GM19239 (cell line): Measurements from ENCODE around the gene ELANE.
"Not testable (repeated sequence)": the region's sequence is repeated elsewhere in the genome, so short reads cannot be mapped to it uniquely, and the experiment has no call there.

Experiments
- DNase-seq: peaks from one replicate; pipeline ENCODE4 v3.0.0; 2011; ENCODE audit warnings: low spot score; ENCODE audit not compliant: insufficient read length
- FAIRE-seq: peaks from 2 replicates; lab custom pipeline; 2011; peaks lifted over from hg19 to GRCh38; lab: Jason Lieb, UNC

Gene ELANE

DNA sequence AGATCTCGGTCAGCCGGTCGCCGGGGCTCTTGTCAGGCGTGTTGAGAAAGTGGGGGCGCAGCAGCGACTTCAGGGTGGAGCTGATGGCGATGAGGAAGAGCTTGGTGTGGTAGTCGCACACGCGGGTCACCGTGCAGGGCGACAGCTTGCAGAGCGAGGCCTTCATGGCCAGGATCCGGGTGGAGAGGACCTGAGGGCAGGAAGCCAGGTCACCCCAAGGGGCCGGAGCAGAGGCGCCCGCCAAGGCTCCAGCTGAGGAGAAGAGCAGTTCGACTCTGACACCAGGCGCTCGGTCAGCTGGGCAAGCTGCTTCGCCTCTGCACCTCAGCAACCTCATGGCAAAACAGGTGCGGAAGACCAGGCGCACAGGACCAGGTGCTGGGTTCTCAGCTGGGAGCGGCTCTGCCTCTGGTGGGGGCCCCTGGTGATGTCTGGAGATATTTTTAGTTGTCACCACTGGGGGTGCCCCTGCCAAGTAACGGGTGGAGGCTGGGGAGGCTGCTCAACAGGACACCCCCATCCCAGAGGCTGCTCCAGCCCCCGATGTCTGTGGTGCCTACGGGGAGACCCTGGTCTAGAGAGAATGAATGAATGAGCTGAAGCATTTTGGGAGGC lies 23.3 kb downstream of the ELANE start:
- DNase-seq, result no peak
- FAIRE-seq, result no peak

DNA sequence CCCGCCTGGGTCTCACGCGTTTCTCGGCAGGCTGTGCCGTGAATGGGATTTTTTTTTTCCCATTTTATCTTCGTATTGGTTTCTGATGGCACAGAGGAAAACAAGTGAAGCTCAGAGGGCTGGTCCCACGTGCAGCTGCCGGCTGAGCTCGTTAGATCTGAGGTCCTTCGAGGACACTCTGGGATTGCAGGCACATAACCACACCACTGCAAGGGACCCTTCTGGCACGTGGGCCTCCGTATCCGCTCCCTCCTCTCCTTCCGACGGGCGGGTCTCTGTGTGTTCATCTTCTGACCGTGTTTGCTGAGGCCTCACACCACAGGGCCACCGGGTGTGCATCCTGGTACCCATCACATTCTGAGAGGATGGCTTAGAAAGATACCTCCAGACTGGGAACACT lies 24.0 kb downstream of the ELANE start:
- DNase-seq (no peak), FAIRE-seq (no peak)

DNA sequence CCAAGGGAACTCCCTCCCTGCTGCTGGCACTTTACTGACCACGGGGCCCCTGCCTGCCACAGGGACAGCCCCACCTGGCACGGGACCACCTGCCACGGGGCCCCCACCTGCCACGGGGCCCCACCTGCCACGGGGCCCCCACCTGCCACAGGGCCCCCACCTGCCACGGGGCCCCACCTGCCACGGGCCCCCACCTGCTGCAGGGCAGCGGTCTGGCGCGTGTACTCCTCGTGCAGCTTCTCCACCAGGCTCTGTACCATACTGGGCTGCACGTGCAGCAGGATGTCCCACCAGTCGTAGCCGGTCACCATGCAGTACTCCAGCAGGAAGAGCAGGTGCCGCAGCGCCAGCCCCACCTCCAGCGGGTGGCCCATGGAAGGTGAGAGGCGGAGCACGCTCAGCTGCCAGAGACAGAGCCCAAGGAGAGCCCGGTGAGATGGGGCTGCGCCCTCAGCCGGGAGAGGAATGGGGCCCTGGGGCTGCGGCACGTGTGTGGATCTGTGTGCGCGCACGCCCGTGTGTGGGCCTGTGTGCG lies 24.7 kb downstream of the ELANE start:
- no peak for FAIRE-seq
- no peak for DNase-seq

DNA sequence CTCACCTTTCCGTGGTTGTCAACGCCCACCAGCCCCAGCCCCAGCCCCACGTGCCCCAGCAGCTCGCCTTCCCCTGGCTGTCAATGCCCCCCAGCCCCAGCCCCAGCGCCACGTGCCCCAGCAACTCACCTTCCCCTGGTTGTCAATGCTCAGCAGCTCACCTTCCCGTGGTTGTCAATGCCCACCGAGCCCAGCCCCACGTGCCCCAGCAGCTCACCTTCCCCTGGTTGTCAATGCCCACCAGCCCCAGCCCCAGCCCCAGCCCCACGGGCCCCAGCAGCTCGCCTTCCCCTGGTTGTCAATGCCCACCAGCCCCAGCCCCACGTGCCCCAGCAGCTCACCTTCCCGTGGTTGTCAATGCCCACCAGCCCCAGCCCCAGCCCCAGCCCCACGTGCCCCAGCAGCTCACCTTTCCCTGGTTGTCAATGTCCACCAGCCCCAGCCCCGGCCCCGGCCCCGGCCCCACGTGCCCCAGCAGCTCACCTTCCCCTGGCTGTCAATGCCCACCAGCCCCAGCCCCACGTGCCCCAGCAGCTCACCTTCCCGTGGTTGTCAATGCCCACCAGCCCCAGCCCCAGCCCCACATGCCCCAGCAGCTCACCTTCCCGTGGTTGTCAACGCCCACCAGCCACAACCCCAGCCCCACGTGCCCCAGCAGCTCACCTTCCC lies 26.0 kb downstream of the ELANE start:
- FAIRE-seq, result not testable (repeated sequence)

DNA sequence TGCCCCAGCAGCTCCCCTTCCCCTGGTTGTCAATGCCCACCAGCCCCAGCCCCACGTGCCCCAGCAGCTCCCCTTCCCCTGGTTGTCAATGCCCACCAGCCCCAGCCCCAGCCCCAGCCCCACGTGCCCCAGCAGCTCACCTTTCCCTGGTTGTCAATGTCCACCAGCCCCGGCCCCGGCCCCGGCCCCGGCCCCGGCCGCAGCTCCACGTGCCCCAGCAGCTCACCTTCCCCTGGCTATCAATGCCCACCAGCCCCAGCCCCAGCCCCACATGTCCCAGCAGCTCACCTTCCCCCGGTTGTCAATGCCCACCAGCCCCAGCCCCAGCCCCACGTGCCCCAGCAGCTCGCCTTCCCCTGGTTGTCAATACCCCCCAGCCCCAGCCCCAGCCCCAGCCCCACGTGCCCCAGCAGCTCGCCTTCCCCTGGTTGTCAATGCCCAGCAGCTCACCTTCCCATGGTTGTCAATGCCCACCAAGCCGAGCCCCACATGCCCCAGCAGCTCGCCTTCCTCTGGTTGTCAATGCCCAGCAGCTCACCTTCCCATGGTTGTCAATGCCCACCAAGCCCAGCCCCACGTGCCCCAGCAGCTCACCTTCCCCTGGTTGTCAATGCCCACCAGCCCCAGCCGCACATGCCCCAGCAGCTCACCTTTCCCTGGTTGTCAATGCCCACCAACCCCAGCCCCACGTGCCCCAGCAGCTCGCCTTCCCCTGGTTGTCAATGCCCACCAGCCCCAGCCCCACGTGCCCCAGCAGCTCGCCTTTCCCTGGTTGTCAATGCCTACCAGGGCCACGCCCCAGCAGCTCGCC lies 26.9 kb downstream of the ELANE start:
- not testable (repeated sequence) for FAIRE-seq, DNase-seq

More for the DNA sequence above, 26.0 kb downstream of the ELANE start:
- DNase-seq, result not testable (repeated sequence)

DNA sequence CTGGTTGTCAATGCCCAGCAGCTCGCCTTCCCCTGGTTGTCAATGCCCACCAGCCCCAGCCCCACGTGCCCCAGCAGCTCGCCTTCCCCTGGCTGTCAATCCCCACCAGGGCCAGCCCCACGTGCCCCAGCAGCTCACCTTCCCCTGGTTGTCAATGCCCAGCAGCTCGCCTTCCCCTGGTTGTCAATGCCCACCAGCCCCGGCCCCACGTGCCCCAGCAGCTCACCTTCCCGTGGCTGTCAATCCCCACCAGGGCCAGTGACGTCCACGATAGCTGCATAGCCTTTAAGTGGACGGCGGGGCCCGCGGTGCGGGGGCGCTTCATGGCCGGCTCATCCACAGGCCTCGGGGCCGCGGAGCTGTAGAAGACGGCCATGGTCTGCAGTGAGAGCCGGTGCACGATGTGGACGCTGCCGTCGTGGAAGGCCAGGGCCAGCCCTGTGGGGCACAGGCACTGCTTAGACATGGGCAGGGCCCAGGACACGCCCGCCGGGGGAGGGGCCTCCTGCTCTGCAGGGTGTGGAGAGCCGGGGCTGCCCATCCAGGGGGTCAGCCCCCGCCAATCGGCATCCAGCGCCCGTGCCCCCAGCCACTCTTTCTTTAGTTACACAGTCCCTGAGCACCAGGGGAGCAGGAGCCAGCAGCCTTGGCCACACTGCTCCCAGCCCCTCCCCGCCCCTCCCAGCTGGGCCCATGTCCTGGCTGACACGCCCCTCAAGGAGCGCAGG lies 27.8 kb downstream of the ELANE start:
- no peak for DNase-seq

DNA sequence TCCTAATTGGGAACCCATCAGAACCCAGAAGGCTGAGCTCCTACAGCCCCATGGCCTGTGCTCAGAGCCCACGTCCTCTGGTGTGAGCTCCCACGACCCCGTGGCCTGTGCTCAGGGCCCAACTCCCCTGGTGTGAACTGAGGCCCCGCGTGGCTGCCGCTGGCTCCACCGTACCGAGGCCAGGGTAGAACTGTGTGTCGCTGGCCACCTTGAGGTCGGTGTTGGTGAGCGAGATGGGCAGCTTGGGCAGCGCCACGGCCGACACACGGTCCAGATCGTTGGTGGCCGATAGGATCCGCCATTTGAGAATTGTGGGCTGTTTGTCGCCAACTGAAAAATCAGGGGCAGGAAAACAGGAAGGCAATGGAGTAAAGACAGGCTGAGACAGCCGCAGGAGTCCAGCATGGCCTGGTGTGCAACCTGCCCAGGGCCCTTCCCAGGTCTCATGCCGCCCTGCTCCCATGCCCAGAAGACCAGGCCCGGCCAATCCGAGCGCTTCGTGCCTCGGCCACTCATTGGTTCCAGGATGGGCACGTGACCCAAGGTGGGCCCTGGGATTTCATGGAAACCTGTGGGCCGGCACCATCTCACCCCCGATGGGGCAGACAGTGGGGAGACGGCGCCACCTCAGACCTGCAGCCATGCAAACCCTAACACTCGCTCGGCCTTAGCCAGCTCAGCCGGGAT lies 29.4 kb downstream of the ELANE start:
- DNase-seq, result no peak
- FAIRE-seq, result no peak

More for the DNA sequence above, 27.8 kb downstream of the ELANE start:
- FAIRE-seq, result no peak

DNA sequence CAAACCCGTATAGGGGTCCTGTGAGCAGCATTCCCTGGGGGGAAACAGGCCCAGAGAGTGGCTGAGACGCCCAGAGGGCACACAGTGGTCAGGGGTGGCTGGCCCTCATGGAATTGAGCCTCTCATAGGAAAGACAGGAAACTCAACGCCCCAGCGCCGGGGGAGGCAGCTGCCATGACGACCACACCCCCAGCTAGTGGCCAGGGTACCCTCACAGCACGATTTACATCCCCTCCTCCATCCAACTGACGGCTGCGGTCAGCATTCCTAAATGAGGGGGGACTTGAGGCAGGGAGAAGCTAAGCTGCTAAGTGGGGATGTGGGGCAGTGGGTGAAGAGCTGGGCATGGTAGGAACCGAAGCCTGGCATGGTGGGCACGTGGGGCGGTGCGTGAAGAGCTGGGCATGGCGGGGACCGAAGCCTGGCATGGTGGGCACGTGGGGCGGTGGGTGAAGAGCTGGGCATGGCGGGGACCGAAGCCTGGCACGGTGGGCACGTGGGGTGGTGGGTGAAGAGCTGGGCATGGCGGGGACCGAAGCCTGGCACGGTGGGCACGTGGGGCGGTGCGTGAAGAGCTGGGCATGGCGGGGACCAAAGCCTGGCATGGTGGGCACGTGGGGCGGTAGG lies 30.9 kb downstream of the ELANE start:
- FAIRE-seq, result no peak
- DNase-seq, result no peak

DNA sequence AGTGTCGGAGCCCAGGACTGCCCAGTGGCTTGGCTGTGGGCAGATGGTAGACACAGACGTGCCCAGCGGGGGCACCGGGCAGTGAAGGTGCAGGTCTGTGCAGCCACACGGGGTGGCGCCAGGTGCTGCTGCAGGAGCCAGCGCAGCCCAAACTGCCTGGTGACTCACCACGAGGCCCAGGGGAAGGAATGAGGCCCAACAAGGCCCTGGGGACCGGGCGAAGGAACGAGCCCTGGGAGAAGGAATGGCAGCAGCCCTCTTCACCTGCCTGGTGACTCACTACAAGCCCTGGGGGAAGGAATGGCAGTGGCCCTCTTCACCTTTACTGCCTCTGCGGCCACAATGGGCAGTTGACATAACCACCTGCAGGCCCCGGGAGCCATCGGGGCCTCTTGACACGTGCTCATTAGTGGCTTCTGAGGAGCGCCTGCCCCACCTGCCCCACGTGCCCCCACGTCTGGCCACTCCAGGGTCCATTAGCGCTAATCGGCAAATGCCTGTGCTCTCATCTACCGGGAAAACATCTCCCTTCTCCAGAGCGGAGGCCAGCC lies 31.6 kb downstream of the ELANE start:
- no peak for FAIRE-seq
- DNase-seq, result no peak

DNA sequence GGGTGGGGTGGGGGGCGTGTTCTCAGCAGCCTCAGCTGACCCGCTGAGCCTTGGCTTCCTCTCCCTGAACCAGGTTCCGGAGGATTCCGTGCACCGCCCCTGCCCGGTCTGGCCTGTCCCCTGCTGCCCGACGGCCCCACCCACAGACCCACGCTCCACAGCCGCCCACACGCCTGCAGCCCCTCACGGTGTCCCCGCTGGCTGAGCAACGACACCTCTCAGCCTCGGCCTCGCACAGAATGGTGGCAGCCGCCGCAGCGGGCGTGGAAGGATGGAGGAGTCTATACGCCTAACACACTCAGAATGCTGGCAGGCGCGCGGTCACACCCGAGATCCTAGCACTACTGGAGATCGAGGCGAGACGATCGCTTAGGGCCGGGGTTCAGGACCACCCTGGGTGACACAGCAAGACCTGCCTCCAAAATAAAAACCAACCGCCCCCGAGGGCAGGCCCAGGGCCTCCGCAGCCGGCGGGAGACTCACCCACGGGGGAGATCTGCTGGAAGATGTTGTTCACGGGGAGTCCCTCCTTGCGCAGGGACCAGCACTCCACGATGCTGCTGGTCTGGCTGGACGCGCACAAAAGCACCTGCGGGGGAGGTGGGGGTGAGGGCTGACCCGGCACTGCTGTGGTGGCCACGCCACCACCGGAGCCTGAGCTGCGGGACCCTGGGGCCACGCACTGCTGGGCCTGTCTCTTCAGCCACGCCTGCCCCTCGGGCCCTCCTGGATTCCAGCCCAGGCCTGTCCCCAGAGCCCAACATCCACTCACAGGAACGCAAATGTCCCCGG lies 32.5 kb downstream of the ELANE start:
- DNase-seq (no peak), FAIRE-seq (no peak)

DNA sequence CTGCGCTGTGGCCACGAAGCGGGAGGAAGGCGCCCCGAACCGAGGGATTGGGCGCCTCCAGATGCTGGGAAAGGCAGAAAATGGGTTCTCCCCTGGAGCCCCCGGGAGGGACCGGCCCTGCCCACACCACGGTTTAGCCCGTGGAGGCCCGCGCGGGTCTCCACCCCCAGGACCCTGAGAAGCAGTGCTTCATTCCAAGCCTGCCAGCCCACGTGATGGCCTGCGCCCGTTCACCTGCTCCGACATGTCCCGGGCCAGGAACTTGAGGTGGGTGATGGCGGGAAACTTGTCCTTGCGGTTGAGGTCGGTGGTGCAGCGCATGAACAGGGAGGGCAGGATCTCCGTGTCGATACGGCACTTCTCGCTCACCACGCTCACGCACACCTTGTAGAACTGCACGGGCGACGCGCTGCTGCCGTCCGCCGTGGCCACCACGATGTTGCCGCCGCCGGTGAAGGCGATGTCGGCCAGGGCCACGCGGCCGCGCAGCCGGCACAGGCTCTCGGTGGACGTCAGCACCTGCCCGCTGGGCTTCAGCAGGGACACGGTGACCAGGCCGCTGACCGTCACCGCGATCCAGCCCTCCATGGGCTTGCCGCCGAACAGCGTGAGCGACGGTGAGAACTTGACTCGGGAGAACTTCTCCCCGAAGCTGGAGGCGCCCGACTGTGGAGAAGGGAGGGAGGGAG lies 33.6 kb downstream of the ELANE start:
- FAIRE-seq (no peak), DNase-seq (no peak)

DNA sequence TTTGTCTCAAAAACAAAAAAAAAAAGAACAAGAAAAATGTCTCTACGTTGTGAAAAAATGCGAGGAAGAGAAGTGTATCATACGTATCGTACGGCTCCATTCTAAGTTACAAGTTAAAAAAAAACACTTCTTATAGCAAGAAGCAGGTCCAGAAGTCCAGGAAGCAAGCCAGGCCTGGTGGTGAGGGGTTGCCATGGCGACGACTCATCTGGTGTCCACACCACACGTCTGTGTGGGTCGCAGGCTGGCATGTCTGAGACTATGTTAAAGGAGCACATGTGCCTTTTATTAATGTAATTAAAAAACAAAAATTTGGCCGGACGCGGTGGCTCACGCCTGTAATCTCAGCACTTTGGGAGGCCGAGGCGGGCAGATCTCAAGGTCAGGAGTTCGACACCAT lies 35.0 kb downstream of the ELANE start:
- FAIRE-seq, result no peak
- DNase-seq, result no peak

DNA sequence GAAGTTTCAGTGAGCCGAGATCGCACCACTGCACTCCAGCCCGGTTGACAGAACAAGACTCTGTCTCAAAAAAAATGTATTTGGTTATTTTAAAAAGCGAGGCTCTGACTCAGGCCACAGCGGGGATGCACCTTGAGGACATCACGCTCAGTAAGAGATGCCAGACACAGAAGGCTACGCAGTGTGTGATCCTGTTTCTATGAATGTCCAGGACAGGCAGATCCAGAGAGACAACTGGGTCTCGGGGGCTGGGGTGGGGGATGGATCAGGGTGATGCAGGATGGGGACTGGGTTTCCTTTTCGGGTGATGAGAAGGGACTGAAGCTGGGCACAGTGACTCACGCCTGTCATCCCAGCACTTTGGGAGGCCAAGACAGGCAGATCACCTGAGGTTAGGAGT lies 35.5 kb downstream of the ELANE start:
- DNase-seq (no peak), FAIRE-seq (no peak)

DNA sequence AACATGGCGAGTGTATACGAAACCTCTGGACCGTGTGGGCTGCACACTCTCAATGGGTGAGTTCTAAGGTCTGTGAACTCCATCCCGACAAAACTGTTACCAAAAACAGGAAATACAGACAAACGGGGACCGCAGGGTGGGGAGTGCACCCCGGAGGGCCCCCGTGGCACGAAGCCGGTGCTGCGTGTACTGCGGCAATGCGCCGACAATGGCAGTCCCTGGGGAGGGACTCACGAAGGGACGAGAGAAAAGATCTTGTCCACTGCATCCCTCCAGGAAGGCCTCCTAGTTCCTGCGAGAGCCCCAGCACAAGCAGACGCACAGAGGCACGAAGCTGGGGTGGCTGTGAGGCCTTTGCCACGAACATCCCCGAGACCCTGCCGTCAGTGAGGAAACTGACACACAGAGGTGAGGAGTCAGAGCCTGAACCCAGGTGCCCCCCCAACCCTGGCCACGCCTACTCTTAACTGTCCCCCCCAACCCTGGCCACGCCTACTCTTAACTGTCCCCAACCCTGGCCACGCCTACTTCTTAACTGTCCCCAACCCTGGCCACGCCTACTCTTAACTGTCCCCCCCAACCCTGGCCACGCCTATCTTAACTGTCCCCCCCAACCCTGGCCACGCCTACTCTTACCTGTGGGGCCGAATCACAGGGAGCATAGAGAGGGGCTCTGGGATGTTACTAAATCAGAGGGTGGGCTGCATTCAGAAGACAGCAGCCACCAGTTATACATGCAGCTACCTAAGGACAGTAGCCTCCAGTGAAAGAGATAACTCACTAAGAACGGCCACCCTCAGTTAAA lies 36.7 kb downstream of the ELANE start:
- no peak for DNase-seq
- FAIRE-seq, result no peak

DNA sequence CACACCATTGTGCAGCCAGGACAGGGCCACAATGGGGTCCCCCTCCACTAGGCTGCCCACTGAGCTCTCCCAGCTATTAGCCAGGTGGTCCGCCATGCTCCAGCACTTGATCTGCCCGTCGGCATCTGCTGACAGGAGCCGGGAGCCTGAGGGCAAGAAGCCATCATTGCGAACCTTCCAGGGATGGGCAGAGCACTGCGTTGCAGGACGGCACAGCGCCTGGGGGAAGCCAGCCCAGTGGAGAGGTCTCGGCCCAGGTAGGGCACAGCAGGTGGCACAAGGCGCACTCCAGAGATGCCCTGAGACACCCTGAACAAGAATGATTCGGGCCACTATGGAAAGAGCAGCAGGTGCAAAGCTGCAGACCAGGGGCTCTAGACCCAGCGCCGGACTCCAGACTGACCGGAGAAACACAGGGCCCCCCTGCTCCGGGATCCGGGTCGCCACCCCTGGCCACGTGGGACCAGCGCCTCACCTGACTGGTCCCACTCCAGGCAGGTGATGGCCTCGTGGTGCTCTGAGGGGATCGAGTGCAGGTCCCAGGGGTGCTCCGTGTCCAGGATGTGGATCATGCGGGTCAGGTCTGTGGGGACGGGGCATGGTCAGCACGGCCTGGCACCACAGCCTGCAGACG lies 37.7 kb downstream of the ELANE start:
- DNase-seq (no peak), FAIRE-seq (no peak)

DNA sequence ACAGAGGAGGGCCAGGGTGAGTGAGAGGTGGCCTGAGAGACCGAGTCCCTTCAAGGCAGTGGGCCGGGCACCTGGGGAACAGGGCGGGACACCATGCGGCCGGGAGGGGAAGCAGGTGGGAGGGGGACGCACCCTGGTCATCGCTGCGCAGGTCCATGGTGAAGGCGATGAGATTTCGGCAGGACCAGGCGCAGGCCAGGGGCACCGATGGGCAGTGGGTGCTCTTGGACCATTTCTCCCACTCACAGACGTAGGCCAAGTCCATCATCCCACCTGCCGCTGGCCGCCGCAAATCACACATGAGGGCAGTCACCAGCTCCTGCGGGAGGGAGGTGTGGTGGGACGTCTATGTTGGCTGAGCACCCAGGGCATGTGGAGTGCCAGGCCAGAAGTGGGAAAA lies 38.7 kb downstream of the ELANE start:
- no peak for FAIRE-seq
- DNase-seq, result no peak
